Astrocyte (in vitro differentiated cells and primary cell): ENCODE measurements around the gene FAM3B.

Experiments used
- EZH2 ChIP-seq: IDR thresholded peaks from 2 replicates; pipeline ENCODE4 v1.6.1; 2012; ENCODE audit warnings: mild to moderate bottlenecking, low read length, inconsistent platforms; ENCODE audit not compliant: insufficient read depth
- TF ChIP-seq, protein P1 (sequence below): IDR thresholded peaks from 2 replicates; pipeline ENCODE4 v1.5.1; 2011; ENCODE audit warnings: low read depth, mild to moderate bottlenecking, inconsistent platforms, low read length, moderate library complexity; ENCODE audit not compliant: insufficient read depth

DNA sequence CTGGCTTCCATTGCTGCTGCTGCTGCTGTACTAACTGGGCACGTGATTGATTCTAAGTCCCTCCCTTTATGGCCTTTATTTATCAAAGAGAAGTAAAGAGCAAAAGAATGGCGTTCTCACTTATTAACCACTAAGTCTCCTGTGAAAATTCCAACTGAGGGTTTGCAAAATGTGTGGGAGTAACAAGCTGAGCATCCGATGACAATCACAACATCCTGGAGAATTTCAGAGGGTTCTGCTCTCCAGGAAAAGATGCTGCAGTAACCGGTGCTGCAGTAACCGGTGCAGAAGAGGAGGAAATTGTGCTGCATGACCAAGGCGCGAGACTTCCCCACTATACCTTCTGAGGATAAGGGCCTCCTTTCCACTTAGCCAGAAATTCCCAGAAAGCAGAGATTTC lies 32.5 kb downstream of the FAM3B start:
- TF ChIP-seq, protein P1, sequence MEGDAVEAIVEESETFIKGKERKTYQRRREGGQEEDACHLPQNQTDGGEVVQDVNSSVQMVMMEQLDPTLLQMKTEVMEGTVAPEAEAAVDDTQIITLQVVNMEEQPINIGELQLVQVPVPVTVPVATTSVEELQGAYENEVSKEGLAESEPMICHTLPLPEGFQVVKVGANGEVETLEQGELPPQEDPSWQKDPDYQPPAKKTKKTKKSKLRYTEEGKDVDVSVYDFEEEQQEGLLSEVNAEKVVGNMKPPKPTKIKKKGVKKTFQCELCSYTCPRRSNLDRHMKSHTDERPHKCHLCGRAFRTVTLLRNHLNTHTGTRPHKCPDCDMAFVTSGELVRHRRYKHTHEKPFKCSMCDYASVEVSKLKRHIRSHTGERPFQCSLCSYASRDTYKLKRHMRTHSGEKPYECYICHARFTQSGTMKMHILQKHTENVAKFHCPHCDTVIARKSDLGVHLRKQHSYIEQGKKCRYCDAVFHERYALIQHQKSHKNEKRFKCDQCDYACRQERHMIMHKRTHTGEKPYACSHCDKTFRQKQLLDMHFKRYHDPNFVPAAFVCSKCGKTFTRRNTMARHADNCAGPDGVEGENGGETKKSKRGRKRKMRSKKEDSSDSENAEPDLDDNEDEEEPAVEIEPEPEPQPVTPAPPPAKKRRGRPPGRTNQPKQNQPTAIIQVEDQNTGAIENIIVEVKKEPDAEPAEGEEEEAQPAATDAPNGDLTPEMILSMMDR, result no peak
- no peak for TF ChIP-seq EZH2
